Activated T-cell treated with anti-CD3 and anti-CD28 coated beads, Interleukin-2, amount 50 U/mL, for 24 hours (primary cell): Measurements from ENCODE around the gene ATP7A.
"Not testable (repeated sequence)": the region's sequence is repeated elsewhere in the genome, so short reads cannot be mapped to it uniquely, and the experiment has no call there.

Experiments
- DNase-seq: peaks from one replicate; pipeline ENCODE4 v3.0.0-alpha.2; 2020
- H3K27ac Mint-ChIP-seq: 2 replicates; pipeline ENCODE4 v1.8.0; 2020; ENCODE audit warnings: mild to moderate bottlenecking, mixed read lengths
- H3K27me3 Mint-ChIP-seq: 2 replicates; pipeline ENCODE4 v1.8.0; 2020; ENCODE audit warnings: mixed read lengths
- H3K36me3 Mint-ChIP-seq: 2 replicates; pipeline ENCODE4 v1.8.0; 2020; ENCODE audit warnings: low read depth, mixed read lengths
- H3K4me1 Mint-ChIP-seq: 2 replicates; pipeline ENCODE4 v1.8.0; 2020; ENCODE audit warnings: low read depth, mixed read lengths
- H3K4me3 Mint-ChIP-seq: 2 replicates; pipeline ENCODE4 v1.8.0; 2020; ENCODE audit warnings: mild to moderate bottlenecking, moderate library complexity, mixed read lengths
- H3K9me3 Mint-ChIP-seq: 2 replicates; pipeline ENCODE4 v1.8.0; 2020; ENCODE audit warnings: mixed read lengths

The ATP7A gene

DNA sequence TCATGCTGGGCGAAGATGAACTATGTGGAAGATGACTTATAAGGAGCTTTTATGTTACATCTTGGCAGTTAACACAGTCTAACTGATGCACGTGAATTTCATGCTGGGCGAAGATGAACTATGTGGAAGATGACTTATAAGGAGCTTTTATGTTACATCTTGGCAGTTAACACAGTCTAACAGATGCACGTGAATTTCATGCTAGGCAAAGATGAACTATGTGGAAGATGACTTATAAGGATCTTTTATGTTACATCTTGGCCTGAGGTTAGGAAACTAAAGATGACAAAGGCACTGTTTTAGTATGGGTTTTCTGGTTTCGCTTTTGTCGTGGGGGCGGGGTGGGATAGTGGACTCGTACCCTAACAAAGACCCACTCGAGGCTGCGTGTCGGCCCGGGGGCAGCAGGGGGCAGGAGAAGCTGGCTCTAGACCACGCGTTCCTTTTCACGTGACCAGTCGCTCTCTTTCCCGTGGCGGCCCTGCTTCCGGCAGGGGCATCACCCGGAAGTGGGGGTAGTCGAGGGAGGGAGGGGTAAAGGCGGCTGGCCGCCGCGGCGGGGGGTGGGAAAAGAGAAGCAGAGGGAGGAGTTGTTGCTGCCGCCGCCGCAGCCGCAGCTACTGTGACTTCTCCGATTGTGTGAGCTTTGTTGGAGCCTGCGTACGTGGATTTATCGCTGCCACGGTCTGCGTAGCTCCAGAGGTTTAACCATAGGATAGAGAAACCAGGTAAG lies at the start of gene ATP7A:
Gene ATP7A (plus strand): TSS at position 586 of the 733 bp plus-strand sequence. CDS start 60,949 bp downstream, outside the sequence.
- Mint-ChIP-seq H3K4me1 (peaks cover 24% of the 10 kb centered on the region), H3K27me3 (peaks cover 15% of the 10 kb centered on the region), H3K36me3 (peaks cover 13% of the 10 kb centered on the region), H3K27ac (peak within 1 kb of the TSS; percentile 97), H3K4me3 (peak within 1 kb of the TSS; percentile 85), H3K9me3 (no peaks in the 10 kb centered on the region)
- DNase-seq, result peak; percentile 89

DNA sequence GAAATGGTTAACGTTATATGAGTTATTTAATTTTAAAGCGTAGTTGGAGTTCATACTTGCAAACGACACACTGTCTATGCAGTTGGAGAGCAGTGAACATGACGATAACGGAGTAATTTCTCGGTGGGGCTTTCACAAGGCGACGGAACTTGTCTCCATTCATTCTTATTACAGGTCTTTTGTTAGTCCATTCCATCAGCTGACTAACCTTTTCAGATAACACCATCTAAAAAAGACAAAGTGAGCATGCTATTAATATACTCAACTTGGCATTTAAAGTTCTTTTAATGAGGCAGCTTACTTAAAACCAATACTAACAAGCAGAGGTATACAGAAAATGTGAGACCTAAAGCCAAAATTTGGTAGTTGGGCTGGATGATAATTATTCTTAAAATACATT lies 35.1 kb upstream of the ATP7A start:
- no peak for DNase-seq
- H3K27ac Mint-ChIP-seq, result no peak overlapping the region
- no peaks in the 10 kb centered on the region for H3K9me3 Mint-ChIP-seq
- H3K27me3 Mint-ChIP-seq, result peaks cover 6% of the 10 kb centered on the region
- peaks cover 3% of the 10 kb centered on the region for H3K4me1 Mint-ChIP-seq
- peaks cover 29% of the 10 kb centered on the region for H3K36me3 Mint-ChIP-seq
- H3K4me3 Mint-ChIP-seq, result no peak overlapping the region

DNA sequence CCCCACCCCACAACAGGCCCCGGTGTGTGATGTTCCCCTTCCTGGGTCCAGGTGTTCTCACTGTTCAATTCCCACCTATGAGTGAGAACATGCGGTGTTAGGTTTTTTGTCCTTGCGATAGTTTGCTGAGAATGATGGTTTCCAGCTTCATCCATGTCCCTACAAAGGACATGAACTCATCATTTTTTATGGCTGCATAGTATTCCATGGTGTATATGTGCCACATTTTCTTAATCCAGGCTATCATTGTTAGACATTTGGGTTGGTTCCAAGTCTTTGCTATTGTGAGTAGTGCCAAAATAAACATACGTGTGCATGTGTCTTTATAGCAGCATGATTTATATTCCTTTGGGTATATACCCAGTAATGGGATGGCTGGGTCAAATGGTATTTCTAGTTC lies 29.1 kb upstream of the ATP7A start:
- H3K4me1 Mint-ChIP-seq, H3K4me3 Mint-ChIP-seq, DNase-seq, H3K27ac Mint-ChIP-seq, H3K27me3 Mint-ChIP-seq, H3K9me3 Mint-ChIP-seq: not testable (repeated sequence)
- peaks cover 16% of the 10 kb centered on the region for H3K36me3 Mint-ChIP-seq

DNA sequence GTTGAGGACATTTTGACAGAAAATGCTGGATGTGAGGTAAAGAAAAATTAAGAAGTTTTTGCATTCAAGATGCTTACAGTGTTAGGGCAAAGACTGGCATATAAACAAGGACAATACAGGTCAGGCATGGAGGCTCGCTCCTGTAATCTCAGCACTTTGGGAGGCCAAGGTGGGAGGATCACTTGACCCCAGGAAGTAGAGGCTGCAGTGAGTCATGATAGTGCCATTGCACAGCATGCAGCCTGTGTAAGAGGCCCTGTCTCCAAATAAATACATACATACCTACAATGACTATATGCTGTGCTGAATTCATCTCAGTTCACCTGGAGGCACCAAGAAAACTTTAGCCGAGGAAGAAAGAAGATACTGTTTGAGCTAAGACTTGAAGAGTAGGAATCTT lies 17.6 kb upstream of the ATP7A start:
- Mint-ChIP-seq H3K27me3 (peaks cover 7% of the 10 kb centered on the region), H3K4me3 (peak overlapping the region; percentile 90), H3K9me3 (no peaks in the 10 kb centered on the region), H3K4me1 (peaks cover 31% of the 10 kb centered on the region), H3K27ac (peak overlapping the region; percentile 15), H3K36me3 (peaks cover 23% of the 10 kb centered on the region)
- no peak for DNase-seq

DNA sequence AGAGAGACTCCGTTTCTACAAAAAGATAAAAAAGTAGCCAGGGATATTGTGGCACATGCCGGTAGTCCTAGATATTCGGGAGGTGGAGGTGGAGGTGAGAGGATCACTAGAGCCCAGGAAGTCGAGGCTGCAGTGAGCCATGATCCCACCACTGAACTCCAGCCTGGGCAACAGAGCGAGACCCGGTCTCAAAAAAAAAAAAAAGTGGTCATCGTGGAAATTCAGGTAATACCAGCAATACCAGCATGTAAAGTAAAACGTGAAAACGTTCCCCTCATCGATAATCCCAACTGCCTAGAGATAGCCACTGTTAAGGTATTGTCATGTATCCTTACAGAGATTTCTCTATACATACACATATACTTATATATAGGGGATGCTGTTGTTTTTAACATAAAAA lies 16.8 kb upstream of the ATP7A start:
- Mint-ChIP-seq H3K27me3 (peaks cover 7% of the 10 kb centered on the region), H3K4me3 (peak overlapping the region; percentile 90), H3K4me1 (peaks cover 31% of the 10 kb centered on the region), H3K27ac (peak overlapping the region; percentile 79), H3K9me3 (no peaks in the 10 kb centered on the region), H3K36me3 (peaks cover 21% of the 10 kb centered on the region)
- DNase-seq, result no peak

- Mint-ChIP-seq H3K9me3 (no peaks in the 10 kb centered on the region), H3K4me3 (peak within 1 kb of the TSS; percentile 90), H3K27me3 (peaks cover 7% of the 10 kb centered on the region), H3K36me3 (peaks cover 27% of the 10 kb centered on the region), H3K4me1 (peaks cover 30% of the 10 kb centered on the region), H3K27ac (peak within 1 kb of the TSS; percentile 97)
- peak; percentile 83 for DNase-seq
Measured at GRCh38 chrX:77894921-77895886, 15.3 kb upstream of the ATP7A start, which contains the start of gene MAGT1. Gene MAGT1 (minus strand): TSS chrX:77895435. CDS start chrX:77895410, 25 bp downstream.

GRCh38 chrX:77899081-77899828 lies 11.2 kb upstream of the ATP7A start, which contains the start of gene COX7B:
Gene COX7B (plus strand): TSS chrX:77899468. CDS start chrX:77899554, 86 bp downstream.
- Mint-ChIP-seq H3K9me3 (no peaks in the 10 kb centered on the region), H3K4me3 (peak within 1 kb of the TSS; percentile 84), H3K27me3 (peaks cover 7% of the 10 kb centered on the region), H3K4me1 (peaks cover 22% of the 10 kb centered on the region), H3K36me3 (peaks cover 49% of the 10 kb centered on the region), H3K27ac (peak within 1 kb of the TSS; percentile 91)
- peak; percentile 50 for DNase-seq

DNA sequence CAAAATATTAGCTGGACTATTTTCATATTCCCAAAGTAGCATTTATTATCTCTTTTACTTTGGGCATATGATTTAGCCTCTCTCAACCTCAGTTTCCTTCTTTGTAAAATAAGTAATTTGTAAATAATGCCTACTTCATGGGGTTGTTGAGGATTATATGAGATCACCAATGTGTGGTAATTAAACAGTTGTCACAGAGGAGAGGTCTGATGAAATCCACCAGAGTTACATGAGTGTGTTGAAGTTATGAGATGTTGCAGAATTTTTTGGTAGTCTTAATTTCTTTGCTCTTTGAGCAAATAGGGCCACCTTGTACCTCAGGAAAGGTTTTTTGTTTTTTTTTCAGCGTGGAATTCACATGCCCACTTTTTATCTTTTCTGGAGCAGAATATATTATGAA lies 9.8 kb upstream of the ATP7A start:
- peaks cover 50% of the 10 kb centered on the region for H3K36me3 Mint-ChIP-seq
- no peak for DNase-seq
- peak overlapping the region; percentile 91 for H3K27ac Mint-ChIP-seq
- H3K27me3 Mint-ChIP-seq, result peaks cover 1% of the 10 kb centered on the region
- H3K9me3 Mint-ChIP-seq, result no peaks in the 10 kb centered on the region
- peak overlapping the region; percentile 84 for H3K4me3 Mint-ChIP-seq
- H3K4me1 Mint-ChIP-seq, result peaks cover 21% of the 10 kb centered on the region

DNA sequence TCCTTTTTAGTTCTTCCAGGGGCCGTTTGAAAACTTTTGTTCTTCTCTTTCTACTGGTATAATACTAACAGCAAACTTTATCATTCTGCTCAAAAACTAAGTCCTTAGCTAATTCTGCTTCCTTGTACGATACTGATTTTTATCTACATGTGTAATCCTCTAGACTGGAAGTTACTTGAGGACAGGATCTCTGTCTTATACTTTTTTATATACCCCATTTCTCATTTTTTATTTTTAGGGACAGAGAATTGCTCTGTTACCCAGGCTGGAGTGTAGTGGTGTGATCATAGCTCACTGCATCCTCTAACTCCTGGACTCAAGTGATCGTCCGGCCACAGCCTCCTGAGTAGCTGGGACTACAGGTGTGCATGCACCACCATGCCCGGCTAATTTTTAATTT lies 9.0 kb upstream of the ATP7A start:
- DNase-seq, result no peak
- Mint-ChIP-seq H3K4me3 (peak overlapping the region; percentile 84), H3K9me3 (no peaks in the 10 kb centered on the region), H3K4me1 (peaks cover 20% of the 10 kb centered on the region), H3K36me3 (peaks cover 55% of the 10 kb centered on the region), H3K27ac (peak overlapping the region; percentile 91), H3K27me3 (no peaks in the 10 kb centered on the region)

DNA sequence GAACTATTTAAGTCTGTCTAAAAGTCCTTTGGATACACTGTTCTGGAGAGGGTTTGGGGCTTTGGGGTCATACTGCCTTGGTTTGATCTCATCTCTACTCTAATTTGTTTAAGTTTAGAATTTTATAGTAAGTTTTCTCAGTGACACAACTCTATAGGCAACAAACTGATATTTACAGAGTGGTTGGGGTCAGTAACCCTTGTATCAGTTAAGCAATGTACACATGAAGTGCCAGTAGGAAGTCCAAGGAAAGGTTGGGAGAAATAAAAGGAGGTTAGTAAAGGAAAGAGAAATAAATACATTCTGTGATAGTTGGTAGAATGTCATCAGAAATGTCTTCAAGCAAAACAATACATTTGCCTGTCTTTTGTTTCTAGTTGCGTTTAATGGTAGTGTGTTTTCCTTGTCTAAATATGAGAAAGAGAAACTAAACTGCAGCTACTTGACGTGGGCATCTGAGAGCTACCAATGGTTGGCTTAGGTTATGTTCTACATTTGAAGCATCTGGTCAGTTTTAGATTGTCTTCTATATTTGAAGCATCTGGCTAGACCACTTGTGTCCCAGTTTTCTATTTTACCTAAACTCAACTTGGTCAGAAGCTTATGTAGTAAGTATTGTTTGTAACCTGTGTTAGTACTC lies 6.9 kb downstream of the ATP7A start:
- Mint-ChIP-seq H3K4me3 (peak overlapping the region; percentile 21), H3K27ac (peak overlapping the region; percentile 8), H3K9me3 (no peaks in the 10 kb centered on the region), H3K4me1 (peaks cover 29% of the 10 kb centered on the region), H3K36me3 (no peaks in the 10 kb centered on the region), H3K27me3 (peaks cover 3% of the 10 kb centered on the region)
- DNase-seq, result no peak

DNA sequence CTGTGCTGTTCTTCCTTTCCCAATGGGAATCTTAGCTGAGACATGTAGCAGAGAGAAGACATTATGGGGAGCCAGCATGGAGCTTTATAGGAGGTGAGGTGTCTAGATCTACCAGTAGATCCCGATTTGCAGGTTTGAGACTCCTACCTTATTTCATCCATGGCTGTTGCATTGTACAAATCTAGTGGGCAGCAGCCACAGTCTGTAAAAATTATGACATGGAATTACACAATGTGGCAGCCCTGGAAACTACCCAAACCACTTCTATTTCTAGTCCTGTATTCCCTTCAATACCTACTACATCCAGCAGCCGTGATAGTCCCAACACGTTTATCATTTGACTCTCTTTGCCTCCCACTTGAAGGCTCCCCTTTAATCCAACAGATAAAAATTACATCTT lies 8.1 kb downstream of the ATP7A start:
- peaks cover 5% of the 10 kb centered on the region for H3K27me3 Mint-ChIP-seq
- no peak for DNase-seq
- H3K4me3 Mint-ChIP-seq, result no peak overlapping the region

GRCh38 chrX:77919370-77919769 lies 8.9 kb downstream of the ATP7A start:
- not testable (repeated sequence) for H3K9me3 Mint-ChIP-seq, H3K4me3 Mint-ChIP-seq, H3K36me3 Mint-ChIP-seq, H3K27me3 Mint-ChIP-seq, DNase-seq, H3K27ac Mint-ChIP-seq
- peaks cover 22% of the 10 kb centered on the region for H3K4me1 Mint-ChIP-seq

More for the DNA sequence above, 8.1 kb downstream of the ATP7A start:
- no peak overlapping the region for H3K27ac Mint-ChIP-seq
- H3K4me1 Mint-ChIP-seq, result peaks cover 24% of the 10 kb centered on the region
- H3K36me3 Mint-ChIP-seq, result no peaks in the 10 kb centered on the region
- no peaks in the 10 kb centered on the region for H3K9me3 Mint-ChIP-seq

GRCh38 chrX:77922787-77923186 lies 12.3 kb downstream of the ATP7A start:
- H3K36me3 Mint-ChIP-seq, result no peaks in the 10 kb centered on the region
- H3K9me3 Mint-ChIP-seq, result no peaks in the 10 kb centered on the region
- H3K4me3 Mint-ChIP-seq, result no peak overlapping the region
- DNase-seq, result no peak
- no peak overlapping the region for H3K27ac Mint-ChIP-seq
- peaks cover 5% of the 10 kb centered on the region for H3K27me3 Mint-ChIP-seq
- peaks cover 17% of the 10 kb centered on the region for H3K4me1 Mint-ChIP-seq
